ENCODE data around the gene ZMIZ1. TPM values are rescaled to one million over a fixed set of nuclear protein-coding genes. Genes with fewer than 3 reads are reported as not detected.

Gene ZMIZ1
- polyA plus RNA-seq, 1 donor from 2014 or later: 26.8 TPM

DNA sequence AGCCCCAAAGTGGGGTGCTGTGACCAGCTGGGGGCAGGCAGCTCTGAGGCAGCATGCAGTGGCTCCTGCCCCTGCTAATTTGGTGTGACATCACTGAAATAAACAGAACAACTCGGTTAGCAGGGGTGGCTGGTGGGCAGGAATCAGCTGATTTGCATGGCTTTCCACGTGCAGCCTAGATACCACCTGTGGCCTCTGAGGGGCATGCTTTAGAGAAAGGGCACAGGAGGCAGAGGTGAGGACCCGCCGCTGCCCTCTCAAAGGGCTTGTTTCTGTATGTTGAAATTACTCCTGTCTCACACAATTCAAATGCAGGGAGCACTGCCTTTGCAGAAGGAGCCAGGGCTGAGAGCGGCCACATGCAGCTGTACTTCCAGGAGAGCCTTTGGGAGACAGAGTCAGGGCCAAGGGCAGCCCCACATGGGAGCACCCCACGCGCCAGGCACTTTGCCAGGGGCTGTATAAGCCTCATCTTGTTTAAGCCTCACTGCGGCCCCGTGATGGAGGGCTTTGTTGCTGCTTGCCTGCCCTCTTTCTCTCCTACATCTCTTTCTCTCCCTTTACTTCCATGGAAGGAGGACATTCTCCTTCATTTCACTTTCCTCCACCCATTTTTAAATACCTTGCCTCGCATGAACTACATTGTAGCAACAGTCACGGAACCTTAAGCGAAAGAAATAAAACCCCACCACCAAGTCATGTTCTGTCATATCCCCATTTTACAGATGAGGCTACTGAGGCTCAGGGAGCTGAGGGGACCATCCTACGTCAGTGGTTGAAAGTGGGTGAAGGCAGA lies 137.7 kb downstream of the ZMIZ1 start:
- H3K4me2 ChIP-seq (ENCODE audit: low read length): no peak overlapping the region
- H3K79me2 ChIP-seq (replicated peaks; ENCODE audit: insufficient read depth, low read length): no peaks in the 10 kb centered on the region
- no peak overlapping the region for H2AFZ ChIP-seq (ENCODE audit: low read depth, low read length)
- no peaks in the 10 kb centered on the region for H3K9me2 ChIP-seq (ENCODE audit: insufficient read depth, low read length)
- H3K27me3 ChIP-seq (ENCODE audit: insufficient read depth, low read depth, low read length): no peaks in the 10 kb centered on the region
- H4K20me1 ChIP-seq (ENCODE audit: insufficient read depth): no peaks in the 10 kb centered on the region
- no peak overlapping the region for H3K9ac ChIP-seq (ENCODE audit: low read length)
- no peak overlapping the region for H3K4me3 ChIP-seq (ENCODE audit: low read length)
- TF ChIP-seq TAF1 (IDR thresholded peaks at IDR 0.05; ENCODE audit: low read depth): no peak
- TF ChIP-seq EP300 (conservative IDR thresholded peaks at IDR 0.05; ENCODE audit: poor library complexity, severe bottlenecking): no peak
- TF ChIP-seq RAD21 (conservative IDR thresholded peaks at IDR 0.05): no peak
- TF ChIP-seq REST (IDR thresholded peaks at IDR 0.05; ENCODE audit: borderline replicate concordance): no peak
- no peak for TF ChIP-seq EZH2 (IDR thresholded peaks at IDR 0.05; ENCODE audit: borderline replicate concordance, insufficient read depth, low read length, poor library complexity, severe bottlenecking)
- no peak for TF ChIP-seq MXI1 (conservative IDR thresholded peaks at IDR 0.05; ENCODE audit: poor library complexity, severe bottlenecking)
- TF ChIP-seq POLR2AphosphoS5 (IDR thresholded peaks at IDR 0.05): no peak
- no peak for TF ChIP-seq SMC3 (conservative IDR thresholded peaks at IDR 0.05; ENCODE audit: poor library complexity)
- TF ChIP-seq CTCF (IDR thresholded peaks at IDR 0.05; ENCODE audit: poor library complexity, severe bottlenecking): no peak
- H3K27ac ChIP-seq (ENCODE audit: low read length): no peak overlapping the region
- peaks cover 5% of the 10 kb centered on the region for H3K36me3 ChIP-seq (ENCODE audit: insufficient read depth, low read length)
- H3K9me3 ChIP-seq (ENCODE audit: low read length): no peaks in the 10 kb centered on the region
- H3F3A ChIP-seq (ENCODE audit: insufficient read depth, low read length, poor library complexity, severe bottlenecking): no peaks in the 10 kb centered on the region

GRCh38 chr10:79207096-79207357 lies 138.3 kb downstream of the ZMIZ1 start:
- no peaks in the 10 kb centered on the region for H3K79me2 ChIP-seq (replicated peaks; ENCODE audit: insufficient read depth, low read length)
- no peaks in the 10 kb centered on the region for H4K20me1 ChIP-seq (ENCODE audit: insufficient read depth)
- no peaks in the 10 kb centered on the region for H3F3A ChIP-seq (ENCODE audit: insufficient read depth, low read length, poor library complexity, severe bottlenecking)
- H3K36me3 ChIP-seq (ENCODE audit: insufficient read depth, low read length): peaks cover 5% of the 10 kb centered on the region
- no peaks in the 10 kb centered on the region for H3K9me2 ChIP-seq (ENCODE audit: insufficient read depth, low read length)
- H2AFZ ChIP-seq (ENCODE audit: low read depth, low read length): no peak overlapping the region
- no peaks in the 10 kb centered on the region for H3K9me3 ChIP-seq (ENCODE audit: low read length)
- no peaks in the 10 kb centered on the region for H3K27me3 ChIP-seq (ENCODE audit: insufficient read depth, low read depth, low read length)
- H3K9ac ChIP-seq (ENCODE audit: low read length): no peak overlapping the region
- no peak for TF ChIP-seq POLR2AphosphoS5 (IDR thresholded peaks at IDR 0.05)
- TF ChIP-seq TAF1 (IDR thresholded peaks at IDR 0.05; ENCODE audit: low read depth): no peak
- TF ChIP-seq SMC3 (conservative IDR thresholded peaks at IDR 0.05; ENCODE audit: poor library complexity): no peak
- TF ChIP-seq RAD21 (conservative IDR thresholded peaks at IDR 0.05): no peak
- no peak for TF ChIP-seq EZH2 (IDR thresholded peaks at IDR 0.05; ENCODE audit: borderline replicate concordance, insufficient read depth, low read length, poor library complexity, severe bottlenecking)
- no peak overlapping the region for H3K27ac ChIP-seq (ENCODE audit: low read length)
- no peak overlapping the region for H3K4me3 ChIP-seq (ENCODE audit: low read length)
- H3K4me2 ChIP-seq (ENCODE audit: low read length): no peak overlapping the region
